HG03378 (cell line): Measurements from ENCODE around the gene DBH.
"Not testable (repeated sequence)": the region's sequence is repeated elsewhere in the genome, so short reads cannot be mapped to it uniquely, and the experiment has no call there.

ENCODE experiments used
- ATAC-seq: cut with Tn5 transposase; IDR thresholded peaks from one replicate; pipeline ENCODE4 v1.9.1; 2021; ENCODE audit warnings: mild to moderate bottlenecking, moderate library complexity; ENCODE audit not compliant: unreplicated experiment

The DBH gene

GRCh38 chr9:133618726-133619125 lies 17.4 kb upstream of the DBH start:
- ATAC-seq = no peak

GRCh38 chr9:133619791-133620190 lies 16.4 kb upstream of the DBH start:
- ATAC-seq = no peak

- no peak for ATAC-seq
Measured at GRCh38 chr9:133621725-133622267, 14.4 kb upstream of the DBH start.

- ATAC-seq = no peak
Measured at GRCh38 chr9:133622555-133622954, 13.6 kb upstream of the DBH start.

- not testable (repeated sequence) for ATAC-seq
Measured at GRCh38 chr9:133626008-133626407, 10.2 kb upstream of the DBH start.

GRCh38 chr9:133627341-133627740 lies 8.8 kb upstream of the DBH start:
- no peak for ATAC-seq

GRCh38 chr9:133628766-133629165 lies 7.4 kb upstream of the DBH start:
- no peak for ATAC-seq

- ATAC-seq = no peak
Measured at GRCh38 chr9:133629221-133630110, 6.7 kb upstream of the DBH start.

- no peak for ATAC-seq
Measured at GRCh38 chr9:133631111-133631510, 5.1 kb upstream of the DBH start.

GRCh38 chr9:133632806-133633680 lies 3.1 kb upstream of the DBH start:
- no peak for ATAC-seq

- ATAC-seq = no peak
Measured at GRCh38 chr9:133633681-133634080, 2.5 kb upstream of the DBH start.

- ATAC-seq = no peak
Measured at GRCh38 chr9:133634081-133634691, 2.0 kb upstream of the DBH start.

- ATAC-seq = no peak
Measured at GRCh38 chr9:133635098-133635497, 1.1 kb upstream of the DBH start.

- ATAC-seq = no peak
Measured at GRCh38 chr9:133636902-133637301, 739 bp downstream of the DBH start.

GRCh38 chr9:133637451-133638055 lies 1.4 kb downstream of the DBH start:
- ATAC-seq = no peak

- no peak for ATAC-seq
Measured at GRCh38 chr9:133638076-133638475, 1.9 kb downstream of the DBH start.

- ATAC-seq = no peak
Measured at GRCh38 chr9:133638711-133639110, 2.5 kb downstream of the DBH start.

- ATAC-seq = no peak
Measured at GRCh38 chr9:133639613-133640012, 3.5 kb downstream of the DBH start.

- ATAC-seq = no peak
Measured at GRCh38 chr9:133640160-133640559, 4.0 kb downstream of the DBH start.

GRCh38 chr9:133640580-133641395 lies 4.6 kb downstream of the DBH start:
- ATAC-seq = no peak
